ENCODE results near the gene TREH. TPM values are rescaled to one million over a fixed set of nuclear protein-coding genes. Genes with fewer than 3 reads are reported as not detected.

Gene TREH
- polyA plus RNA-seq, 3 donors: not detected

GRCh38 chr11:118715837-118716260 is 36.4 kb upstream of the TREH start:
- no peak overlapping the region for H3K4me2 ChIP-seq (replicated peaks; ENCODE audit: extremely low read depth, low read length, poor library complexity, severe bottlenecking)
- no peak for TF ChIP-seq CTCF (IDR thresholded peaks at IDR 0.05)

GRCh38 chr11:118715245-118715831 is 35.9 kb upstream of the TREH start:
- no peak for TF ChIP-seq CTCF (IDR thresholded peaks at IDR 0.05)
- 83% methylated on average over 3 of the region's 5 CpGs for WGBS (ENCODE audit: insufficient coverage)
- H3K79me2 ChIP-seq (ENCODE audit: insufficient read depth, low read length): no peaks in the 10 kb centered on the region
- Mint-ChIP-seq H3K27me3 (ENCODE audit: low read depth in 3 of 3) (peaks cover 11 to 31% (median 18%) of the 10 kb centered on the region in 3 donors), H3K4me1 (peaks cover 48% of the 10 kb centered on the region), H3K9me3 (no peaks in the 10 kb centered on the region), H3K36me3 (peaks cover 6 to 18% of the 10 kb centered on the region in 2 donors), H3K4me3 (peak overlapping the region in 1 of 2 donors; percentile 17), H3K27ac (peak overlapping the region in 4 of 7 donors; percentile 0 to 81 (median 66))
- H3K27ac ChIP-seq (ENCODE audit: low read depth in 1 of 2, low read length in 2 of 2): peak overlapping the region; percentile 26 to 37
- H4K20me1 ChIP-seq (ENCODE audit: insufficient read depth, low read length): no peaks in the 10 kb centered on the region
- no peak overlapping the region for H3K4me3 ChIP-seq (replicated peaks in 1 of 3; ENCODE audit: low read depth in 2 of 3, low read length in 3 of 3)
- peak overlapping the region; percentile 1 for H3K9ac ChIP-seq (ENCODE audit: insufficient read depth, low read length, poor library complexity, severe bottlenecking)
- H3K4me2 ChIP-seq (replicated peaks; ENCODE audit: extremely low read depth, low read length, poor library complexity, severe bottlenecking): no peak overlapping the region
- no peaks in the 10 kb centered on the region for H3K36me3 ChIP-seq (replicated peaks in 1 of 2; ENCODE audit: control insufficient read depth in 1 of 2, insufficient read depth in 2 of 2, low read length in 2 of 2)
- intact Hi-C loops (cut with micrococcal nuclease): no loop called here
- DNase-seq: peak in 1 of 3 donors; percentile 31
- H3K27me3 ChIP-seq (ENCODE audit: control insufficient read depth in 2 of 2, insufficient read depth in 2 of 2, low read length in 2 of 2): no peaks in the 10 kb centered on the region
- peak overlapping the region; percentile 15 for H2AFZ ChIP-seq (ENCODE audit: insufficient read depth, low read depth, low read length, poor library complexity, severe bottlenecking)
- H3K9me3 ChIP-seq (replicated peaks in 1 of 2; ENCODE audit: control insufficient read depth in 1 of 2, insufficient read depth in 1 of 2, low read length in 2 of 2): no peaks in the 10 kb centered on the region
- peaks cover 33 to 41% of the 10 kb centered on the region in 2 donors for H3K4me1 ChIP-seq (ENCODE audit: control insufficient read depth in 1 of 2, insufficient read depth in 2 of 2, low read length in 2 of 2)

More at GRCh38 chr11:118715837-118716260, 36.4 kb upstream of the TREH start:
- peak overlapping the region in 1 of 2 donors; percentile 37 for H3K27ac ChIP-seq (ENCODE audit: low read depth in 1 of 2, low read length in 2 of 2)
- H4K20me1 ChIP-seq (ENCODE audit: insufficient read depth, low read length): no peaks in the 10 kb centered on the region
- peak overlapping the region; percentile 1 for H3K9ac ChIP-seq (ENCODE audit: insufficient read depth, low read length, poor library complexity, severe bottlenecking)
- H3K4me3 Mint-ChIP-seq: peak overlapping the region in 1 of 2 donors; percentile 37
- no peak overlapping the region for H3K4me3 ChIP-seq (replicated peaks in 1 of 3; ENCODE audit: low read depth in 2 of 3, low read length in 3 of 3)
- H3K36me3 Mint-ChIP-seq: peaks cover 9 to 16% of the 10 kb centered on the region in 2 donors
- no peak for DNase-seq
- H3K4me1 ChIP-seq (ENCODE audit: control insufficient read depth in 1 of 2, insufficient read depth in 2 of 2, low read length in 2 of 2): peaks cover 34 to 42% of the 10 kb centered on the region in 2 donors
- H3K36me3 ChIP-seq (replicated peaks in 1 of 2; ENCODE audit: control insufficient read depth in 1 of 2, insufficient read depth in 2 of 2, low read length in 2 of 2): no peaks in the 10 kb centered on the region
- no peaks in the 10 kb centered on the region for H3K27me3 ChIP-seq (ENCODE audit: control insufficient read depth in 2 of 2, insufficient read depth in 2 of 2, low read length in 2 of 2)
- intact Hi-C loops (cut with micrococcal nuclease): no loop called here
- H3K79me2 ChIP-seq (ENCODE audit: insufficient read depth, low read length): no peaks in the 10 kb centered on the region
- WGBS (ENCODE audit: insufficient coverage): no CpG with 5 or more reads among the region's 4 CpGs
- peak overlapping the region in 2 of 7 donors; percentile 62 to 81 for H3K27ac Mint-ChIP-seq
- H2AFZ ChIP-seq (ENCODE audit: insufficient read depth, low read depth, low read length, poor library complexity, severe bottlenecking): peak overlapping the region; percentile 15
- H3K9me3 Mint-ChIP-seq: no peaks in the 10 kb centered on the region
- H3K4me1 Mint-ChIP-seq: peaks cover 49% of the 10 kb centered on the region
- peaks cover 15 to 34% (median 23%) of the 10 kb centered on the region in 3 donors for H3K27me3 Mint-ChIP-seq (ENCODE audit: low read depth in 3 of 3)
- no peaks in the 10 kb centered on the region for H3K9me3 ChIP-seq (replicated peaks in 1 of 2; ENCODE audit: control insufficient read depth in 1 of 2, insufficient read depth in 1 of 2, low read length in 2 of 2)

Measured in CD14-positive monocyte (primary cell).